HG03442 (cell line): ENCODE results near the gene PP2D1.
"Not testable (repeated sequence)": the region's sequence is repeated elsewhere in the genome, so short reads cannot be mapped to it uniquely, and the experiment has no call there.

Experiments
- ATAC-seq: cut with Tn5 transposase; IDR thresholded peaks from one replicate; pipeline ENCODE4 v1.9.1; 2021; ENCODE audit warnings: mild to moderate bottlenecking, moderate library complexity; ENCODE audit not compliant: unreplicated experiment

The PP2D1 gene

GRCh38 chr3:20012164-20012563 is at the start of gene PP2D1:
Gene PP2D1 (minus strand): TSS chr3:20012264. CDS start chr3:20012072, 192 bp downstream.
- ATAC-seq, result no peak

DNA sequence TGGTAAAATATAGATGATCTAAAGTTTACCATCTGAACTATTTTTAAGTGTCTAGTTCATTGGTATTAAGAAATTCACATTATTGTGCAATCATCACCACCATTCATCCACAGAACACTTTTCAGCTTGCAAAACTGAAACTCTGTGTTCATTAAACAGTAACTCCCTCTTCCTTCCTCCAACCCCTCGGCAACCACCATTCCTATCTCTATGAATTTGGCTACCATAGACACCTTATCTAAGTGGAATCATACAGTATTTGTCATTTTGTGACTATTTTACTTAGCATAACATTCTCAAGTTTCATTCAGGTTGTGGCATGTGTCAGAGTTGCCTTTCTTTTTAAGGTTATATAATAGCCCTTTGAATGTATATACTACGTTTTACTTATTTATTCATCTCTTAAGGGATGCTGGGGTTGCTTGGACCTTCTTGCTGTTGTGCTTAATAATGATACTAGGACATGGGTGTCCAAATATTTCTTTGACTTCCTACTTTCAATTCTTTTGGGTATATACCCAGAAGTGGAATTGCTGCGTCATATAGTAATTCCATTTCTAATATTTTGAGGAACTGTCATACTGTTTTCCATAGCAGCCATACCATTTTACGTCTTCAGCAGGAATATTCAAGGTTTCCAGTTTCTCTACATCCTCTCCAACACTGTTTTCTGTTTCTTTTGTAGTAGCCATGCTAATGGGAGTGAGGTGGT is 49.1 kb upstream of the PP2D1 start:
- ATAC-seq, result no peak

GRCh38 chr3:20059929-20060328 is 47.9 kb upstream of the PP2D1 start:
- ATAC-seq, result no peak

DNA sequence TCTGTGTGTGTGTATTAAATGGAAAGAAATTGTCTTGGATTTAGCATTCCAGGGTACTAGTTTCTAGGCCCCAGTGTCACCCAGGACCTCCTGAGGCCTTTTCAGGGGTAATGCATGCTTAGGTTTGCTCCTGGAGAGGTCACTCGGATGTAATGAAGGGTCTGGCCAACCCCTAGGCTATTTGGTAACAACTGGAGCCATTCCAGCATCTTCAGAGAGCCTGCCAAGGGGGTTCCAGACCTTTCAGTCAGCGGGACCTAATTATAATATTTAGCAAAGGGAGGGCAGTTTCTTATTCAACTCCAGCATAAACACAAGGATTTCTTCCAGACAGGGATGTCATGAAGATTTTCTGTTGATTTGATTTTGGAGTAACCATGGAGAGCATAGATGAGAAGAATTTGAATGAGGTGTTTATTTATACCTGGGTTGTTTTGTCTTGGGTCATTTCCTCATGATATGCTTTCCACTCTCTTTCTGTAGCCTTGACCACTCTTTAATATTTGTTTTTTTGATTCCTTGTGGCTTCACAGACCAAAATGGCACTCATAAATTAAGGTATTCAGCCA is 45.6 kb upstream of the PP2D1 start:
- ATAC-seq, result no peak

- peak; percentile 37 for ATAC-seq
Measured at GRCh38 chr3:20056725-20057611, 44.9 kb upstream of the PP2D1 start.

GRCh38 chr3:20055842-20056241 is 43.8 kb upstream of the PP2D1 start:
- ATAC-seq, result no peak

GRCh38 chr3:20055020-20055775 is 43.1 kb upstream of the PP2D1 start:
- peak; percentile 10 for ATAC-seq

- ATAC-seq, result peak; percentile 87
Measured at GRCh38 chr3:20054549-20054987, 42.5 kb upstream of the PP2D1 start.

GRCh38 chr3:20052851-20053250 is 40.8 kb upstream of the PP2D1 start:
- ATAC-seq, result no peak

GRCh38 chr3:20051123-20051806 is 39.2 kb upstream of the PP2D1 start:
- no peak for ATAC-seq

GRCh38 chr3:20047976-20048883 is 36.2 kb upstream of the PP2D1 start:
- no peak for ATAC-seq

GRCh38 chr3:20047341-20047779 is 35.3 kb upstream of the PP2D1 start:
- ATAC-seq, result no peak

GRCh38 chr3:20046556-20046955 is 34.5 kb upstream of the PP2D1 start:
- ATAC-seq, result no peak

GRCh38 chr3:20045141-20045540 is 33.1 kb upstream of the PP2D1 start:
- ATAC-seq, result not testable (repeated sequence)

GRCh38 chr3:20043825-20044224 is 31.8 kb upstream of the PP2D1 start:
- no peak for ATAC-seq

GRCh38 chr3:20043396-20043795 is 31.3 kb upstream of the PP2D1 start:
- peak; percentile 15 for ATAC-seq

DNA sequence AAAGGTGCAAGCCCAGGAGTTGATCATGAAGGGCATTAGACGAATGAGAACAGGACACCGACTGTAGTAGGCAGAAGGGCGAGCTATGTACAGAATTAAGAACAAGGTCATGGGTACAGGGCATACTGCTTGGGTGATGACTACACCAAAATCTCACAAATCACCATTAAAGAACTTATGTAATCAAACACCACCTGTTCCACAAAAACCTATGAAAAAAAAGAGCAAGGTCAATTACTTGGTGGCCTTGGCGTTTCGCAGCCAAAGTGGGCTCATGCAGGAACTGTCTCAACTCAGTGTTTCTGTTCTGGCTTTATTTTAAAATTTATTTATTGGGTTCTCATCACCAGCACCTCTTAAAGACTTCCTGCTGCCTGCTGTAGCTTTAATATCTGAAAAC is 30.3 kb upstream of the PP2D1 start:
- no peak for ATAC-seq

DNA sequence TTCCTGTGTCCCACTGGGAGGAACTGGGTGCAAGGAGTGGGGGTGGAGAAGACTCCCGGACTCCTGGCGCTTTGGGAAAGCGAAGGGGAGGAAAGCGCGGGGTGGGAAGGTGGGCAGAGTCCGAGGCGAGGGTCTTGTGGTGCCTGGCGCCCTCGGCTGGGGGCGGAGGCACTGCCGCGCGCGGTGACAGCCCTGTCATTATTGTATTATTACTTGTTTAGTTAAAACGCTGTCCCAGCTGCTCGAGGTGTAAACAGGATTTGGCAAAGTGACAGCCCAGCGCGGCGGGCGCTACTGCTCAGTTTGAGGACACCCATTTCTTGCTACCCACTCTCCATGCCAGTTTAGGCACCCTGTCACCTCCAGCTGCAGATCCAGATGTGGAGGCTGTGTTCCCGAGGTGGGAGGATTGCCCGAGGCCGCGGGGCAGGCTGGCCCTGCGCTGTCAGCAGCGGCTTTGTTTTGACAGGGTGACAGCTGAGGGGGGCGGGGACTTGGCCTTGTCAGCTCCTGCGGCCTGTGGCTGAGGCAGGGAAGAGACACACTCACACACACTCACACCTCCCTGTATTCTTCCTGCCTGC is 29.2 kb upstream of the PP2D1 start:
- peak; percentile 46 for ATAC-seq
